Measurements from ENCODE around the gene OR51S1.

OR51S1 gene, protein sequence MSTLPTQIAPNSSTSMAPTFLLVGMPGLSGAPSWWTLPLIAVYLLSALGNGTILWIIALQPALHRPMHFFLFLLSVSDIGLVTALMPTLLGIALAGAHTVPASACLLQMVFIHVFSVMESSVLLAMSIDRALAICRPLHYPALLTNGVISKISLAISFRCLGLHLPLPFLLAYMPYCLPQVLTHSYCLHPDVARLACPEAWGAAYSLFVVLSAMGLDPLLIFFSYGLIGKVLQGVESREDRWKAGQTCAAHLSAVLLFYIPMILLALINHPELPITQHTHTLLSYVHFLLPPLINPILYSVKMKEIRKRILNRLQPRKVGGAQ

DNA sequence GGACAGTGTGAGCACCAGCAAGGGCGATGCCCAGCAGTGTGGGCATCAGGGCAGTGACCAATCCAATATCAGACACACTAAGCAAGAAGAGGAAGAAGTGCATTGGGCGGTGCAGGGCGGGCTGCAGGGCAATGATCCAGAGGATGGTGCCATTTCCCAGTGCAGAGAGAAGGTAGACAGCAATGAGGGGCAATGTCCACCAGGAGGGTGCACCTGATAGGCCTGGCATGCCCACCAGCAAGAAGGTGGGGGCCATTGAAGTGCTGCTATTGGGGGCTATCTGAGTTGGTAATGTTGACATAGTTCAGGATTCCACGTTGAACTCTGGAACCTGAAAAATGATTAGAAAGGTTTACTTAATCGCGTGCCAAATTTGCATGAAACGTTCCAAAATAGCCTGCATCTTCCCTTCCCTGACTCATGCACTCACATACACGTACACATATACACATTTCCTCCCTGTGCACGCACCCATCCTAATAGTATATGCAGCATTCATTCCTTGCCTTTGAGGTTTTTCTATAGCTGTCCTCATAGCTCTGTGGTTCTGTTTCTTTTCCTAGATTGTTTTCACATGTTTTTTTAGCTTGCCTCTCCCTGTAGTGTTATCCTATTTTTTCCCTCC is at the start of gene OR51S1:
Gene OR51S1 (minus strand): TSS at position 301 of the 625 bp plus-strand sequence. CDS start 0 bp downstream, at position 301.
- CTCF ChIA-PET: no interaction called here
- POLR2A ChIA-PET: no interaction called here
- no peak for TF ChIP-seq SUZ12 (IDR thresholded peaks at IDR 0.05)
- no peak for TF ChIP-seq HDGF (IDR thresholded peaks at IDR 0.05; ENCODE audit: borderline replicate concordance)
- TF ChIP-seq ARNT (IDR thresholded peaks at IDR 0.05): no peak
- no peak for TF ChIP-seq FOXA1 (IDR thresholded peaks at IDR 0.05)
- no peak for TF ChIP-seq FOXK2 (IDR thresholded peaks at IDR 0.05)
- no peak for TF ChIP-seq SP1 (IDR thresholded peaks at IDR 0.05)
- TF ChIP-seq CTBP1 (IDR thresholded peaks at IDR 0.05; ENCODE audit: borderline replicate concordance): no peak
- TF ChIP-seq NFRKB (IDR thresholded peaks at IDR 0.05): no peak
- no peak for TF ChIP-seq L3MBTL2 (conservative IDR thresholded peaks at IDR 0.05)
- TF ChIP-seq FOXM1 (IDR thresholded peaks at IDR 0.05; ENCODE audit: borderline replicate concordance): no peak
- TF ChIP-seq, protein P1, sequence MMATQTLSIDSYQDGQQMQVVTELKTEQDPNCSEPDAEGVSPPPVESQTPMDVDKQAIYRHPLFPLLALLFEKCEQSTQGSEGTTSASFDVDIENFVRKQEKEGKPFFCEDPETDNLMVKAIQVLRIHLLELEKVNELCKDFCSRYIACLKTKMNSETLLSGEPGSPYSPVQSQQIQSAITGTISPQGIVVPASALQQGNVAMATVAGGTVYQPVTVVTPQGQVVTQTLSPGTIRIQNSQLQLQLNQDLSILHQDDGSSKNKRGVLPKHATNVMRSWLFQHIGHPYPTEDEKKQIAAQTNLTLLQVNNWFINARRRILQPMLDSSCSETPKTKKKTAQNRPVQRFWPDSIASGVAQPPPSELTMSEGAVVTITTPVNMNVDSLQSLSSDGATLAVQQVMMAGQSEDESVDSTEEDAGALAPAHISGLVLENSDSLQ (IDR thresholded peaks at IDR 0.05): no peak
- TF ChIP-seq ELF4 (IDR thresholded peaks at IDR 0.05): no peak
- no peak for TF ChIP-seq TARDBP (IDR thresholded peaks at IDR 0.05)
- TF ChIP-seq BHLHE40 (IDR thresholded peaks at IDR 0.05; ENCODE audit: borderline replicate concordance): no peak
- no peak for TF ChIP-seq ZNF384 (IDR thresholded peaks at IDR 0.05)
- TF ChIP-seq LEF1 (IDR thresholded peaks at IDR 0.05; ENCODE audit: borderline replicate concordance): no peak
- DNase-seq (ENCODE audit: extremely low spot score): no peak

DNA sequence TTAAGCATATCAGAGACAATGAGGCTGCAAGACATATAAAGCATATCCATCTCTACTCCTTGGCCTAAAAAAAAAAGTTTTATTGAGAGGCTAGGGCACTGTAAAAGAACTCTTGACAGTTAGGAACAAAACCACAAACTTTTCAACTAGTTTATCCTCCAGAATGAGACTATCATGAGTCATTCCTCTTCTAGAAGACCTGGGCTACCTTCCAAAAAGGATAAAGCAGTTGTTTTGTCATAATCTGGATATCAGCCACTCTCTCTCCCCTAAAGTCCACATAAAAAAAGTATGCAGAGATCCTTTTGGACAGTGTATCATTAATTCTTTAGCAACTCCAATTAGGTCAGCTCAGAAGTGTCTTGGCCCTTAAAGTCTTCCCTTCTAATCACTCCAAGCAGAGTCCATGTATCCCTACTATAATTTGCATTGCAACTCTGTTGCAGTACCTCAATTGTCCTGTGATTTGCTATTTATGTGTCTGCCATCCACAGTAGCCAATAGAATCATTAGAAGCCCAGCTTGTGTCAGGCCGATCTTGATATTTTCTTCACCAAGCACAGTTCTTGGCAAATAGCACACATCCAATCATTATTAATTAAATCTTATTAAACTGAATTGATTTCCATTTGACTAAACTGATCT is 43.1 kb upstream of the OR51S1 start:
- no peak for DNase-seq (ENCODE audit: extremely low spot score)
- CTCF ChIA-PET: no interaction called here
- TF ChIP-seq FOXA1 (IDR thresholded peaks at IDR 0.05) (no peak), SP1 (IDR thresholded peaks at IDR 0.05) (no peak), SUZ12 (IDR thresholded peaks at IDR 0.05) (no peak), HDGF (IDR thresholded peaks at IDR 0.05; ENCODE audit: borderline replicate concordance) (no peak)
- TF ChIP-seq, protein P1 (IDR thresholded peaks at IDR 0.05): no peak
- POLR2A ChIA-PET: no interaction called here

DNA sequence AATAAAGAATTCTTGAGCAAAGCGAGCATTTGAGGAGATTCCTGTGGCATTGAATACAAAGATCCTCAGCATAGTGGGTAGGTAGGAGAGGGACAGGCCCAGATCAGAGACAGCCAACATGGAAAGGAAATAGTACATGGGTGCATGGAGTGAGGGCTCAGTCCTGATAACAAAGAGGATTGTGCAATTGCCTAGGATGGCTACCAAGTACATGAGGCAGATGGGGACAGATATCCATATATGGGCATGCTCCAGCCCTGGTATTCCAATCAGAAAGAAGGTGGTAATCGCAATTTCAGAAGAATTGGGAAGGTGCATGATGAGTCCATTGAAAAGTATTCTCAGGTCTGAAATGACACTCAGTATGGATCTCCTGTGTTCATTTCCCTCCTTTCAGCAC is 41.3 kb upstream of the OR51S1 start:
- TF ChIP-seq ZNF384 (IDR thresholded peaks at IDR 0.05): no peak
- TF ChIP-seq FOXA1 (IDR thresholded peaks at IDR 0.05): no peak
- TF ChIP-seq, protein P1 (IDR thresholded peaks at IDR 0.05): no peak
- no peak for TF ChIP-seq ARNT (IDR thresholded peaks at IDR 0.05)
- no peak for TF ChIP-seq FOXM1 (IDR thresholded peaks at IDR 0.05; ENCODE audit: borderline replicate concordance)
- no peak for TF ChIP-seq FOXK2 (IDR thresholded peaks at IDR 0.05)
- TF ChIP-seq HDGF (IDR thresholded peaks at IDR 0.05; ENCODE audit: borderline replicate concordance): no peak
- no peak for TF ChIP-seq SUZ12 (IDR thresholded peaks at IDR 0.05)
- TF ChIP-seq NFRKB (IDR thresholded peaks at IDR 0.05): no peak
- no peak for TF ChIP-seq BHLHE40 (IDR thresholded peaks at IDR 0.05; ENCODE audit: borderline replicate concordance)
- TF ChIP-seq SP1 (IDR thresholded peaks at IDR 0.05): no peak
- TF ChIP-seq LEF1 (IDR thresholded peaks at IDR 0.05; ENCODE audit: borderline replicate concordance): no peak
- TF ChIP-seq L3MBTL2 (conservative IDR thresholded peaks at IDR 0.05): no peak
- TF ChIP-seq CTBP1 (IDR thresholded peaks at IDR 0.05; ENCODE audit: borderline replicate concordance): no peak
- no peak for TF ChIP-seq ELF4 (IDR thresholded peaks at IDR 0.05)
- no peak for TF ChIP-seq TARDBP (IDR thresholded peaks at IDR 0.05)

DNA sequence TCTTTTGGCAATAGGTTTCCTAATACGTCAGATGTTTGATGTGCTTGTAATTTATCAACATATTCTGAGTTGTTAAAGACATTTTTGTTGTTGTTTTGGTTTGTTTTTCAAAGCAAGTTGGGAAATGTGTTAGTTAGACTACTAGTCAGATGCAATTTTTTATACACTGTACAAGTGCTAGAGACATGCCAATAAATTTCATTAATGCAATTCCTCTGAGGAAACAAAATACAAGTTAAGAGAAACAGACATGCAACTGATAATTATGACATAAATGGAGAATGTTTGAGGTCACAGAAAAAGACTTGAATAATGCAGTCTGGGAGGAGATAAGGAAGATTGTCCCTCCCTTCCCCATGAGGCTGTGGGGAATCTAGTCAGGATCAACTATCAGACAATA is 38.6 kb upstream of the OR51S1 start:
- ChIA-PET POLR2A (no interaction called here), CTCF (no interaction called here)
- TF ChIP-seq TARDBP (IDR thresholded peaks at IDR 0.05): no peak
- TF ChIP-seq BHLHE40 (IDR thresholded peaks at IDR 0.05; ENCODE audit: borderline replicate concordance): no peak
- TF ChIP-seq FOXM1 (IDR thresholded peaks at IDR 0.05; ENCODE audit: borderline replicate concordance): no peak
- TF ChIP-seq LEF1 (IDR thresholded peaks at IDR 0.05; ENCODE audit: borderline replicate concordance): no peak
- TF ChIP-seq FOXK2 (IDR thresholded peaks at IDR 0.05): no peak
- no peak for DNase-seq (ENCODE audit: extremely low spot score)

More for the DNA sequence above, 41.3 kb upstream of the OR51S1 start:
- CTCF ChIA-PET: no interaction called here
- no peak for DNase-seq (ENCODE audit: extremely low spot score)
- POLR2A ChIA-PET: no interaction called here

DNA sequence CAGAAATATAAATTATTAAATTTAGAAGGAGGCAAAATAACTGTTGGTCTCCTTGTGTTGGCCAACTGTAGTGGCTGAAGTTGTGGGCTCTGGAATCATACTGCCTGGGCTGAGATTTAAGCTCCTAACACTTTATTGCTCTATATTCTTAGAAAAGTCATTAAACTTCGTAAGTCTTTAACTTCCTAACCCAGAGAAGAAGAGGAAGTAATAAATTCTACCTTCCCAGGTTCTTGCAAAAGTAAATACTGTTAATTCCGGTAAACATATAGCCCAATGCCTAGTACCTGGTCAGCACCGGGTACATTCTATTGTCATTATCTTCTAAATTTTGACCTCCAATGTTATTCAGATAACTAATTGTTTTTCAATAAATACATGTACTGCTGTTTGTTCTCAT is 37.2 kb upstream of the OR51S1 start:
- DNase-seq (ENCODE audit: extremely low spot score): no peak
- CTCF ChIA-PET: no interaction called here
- POLR2A ChIA-PET: no interaction called here
- TF ChIP-seq SUZ12 (IDR thresholded peaks at IDR 0.05): no peak
- TF ChIP-seq, protein P1 (IDR thresholded peaks at IDR 0.05): no peak
- no peak for TF ChIP-seq FOXM1 (IDR thresholded peaks at IDR 0.05; ENCODE audit: borderline replicate concordance)
- no peak for TF ChIP-seq TARDBP (IDR thresholded peaks at IDR 0.05)
- no peak for TF ChIP-seq FOXA1 (IDR thresholded peaks at IDR 0.05)

Data from HEK293T (cell line).